ENCODE results near the gene CMTM4.
"Not testable (repeated sequence)": the region's sequence is repeated elsewhere in the genome, so short reads cannot be mapped to it uniquely, and the experiment has no call there.

Gene CMTM4

GRCh38 chr16:66703406-66704215, 7.1 kb upstream of the CMTM4 start:
- no peak for DNase-seq

GRCh38 chr16:66701516-66701915, 5.0 kb upstream of the CMTM4 start:
- DNase-seq, result no peak

DNA sequence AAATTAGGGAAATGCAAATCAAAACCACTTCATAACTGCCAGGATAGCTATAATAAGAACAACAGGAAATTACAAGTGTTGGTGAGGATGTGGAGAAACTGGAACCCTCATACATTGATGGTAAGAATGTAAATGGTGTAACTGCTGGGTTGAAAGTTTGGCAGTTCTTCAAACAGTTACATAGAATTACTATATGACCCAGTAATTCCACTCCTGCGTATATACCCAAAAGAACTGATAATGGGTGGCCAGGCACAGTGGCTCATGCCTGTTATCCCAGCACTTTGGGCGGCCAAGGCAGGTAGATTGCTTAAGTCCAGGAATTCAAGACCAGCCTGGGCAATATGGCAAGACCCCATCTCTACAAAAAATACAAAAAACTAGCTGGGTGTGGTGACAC, 4.5 kb upstream of the CMTM4 start:
- no peak for DNase-seq

GRCh38 chr16:66699898-66700297, 3.4 kb upstream of the CMTM4 start:
- no peak for DNase-seq

DNA sequence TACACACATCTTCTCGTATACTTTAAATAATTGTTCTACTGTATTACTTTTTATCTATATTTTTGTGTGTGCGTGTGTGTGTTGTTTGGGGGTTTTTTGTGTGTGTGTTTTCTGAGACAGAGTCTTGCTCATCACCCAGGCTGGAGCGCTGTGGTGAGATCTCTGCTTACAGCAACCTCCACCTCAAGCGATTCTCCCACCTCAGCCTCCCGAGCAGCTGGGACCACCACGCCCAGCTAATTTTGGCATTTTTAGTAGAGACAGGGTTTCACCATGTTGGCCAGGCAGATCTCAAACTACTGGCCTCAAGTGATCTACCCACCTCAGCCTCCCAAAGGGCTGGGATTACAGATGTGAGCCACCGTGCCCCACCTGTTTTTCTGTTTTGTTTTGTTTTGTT, 1.5 kb upstream of the CMTM4 start:
- no peak for DNase-seq

DNA sequence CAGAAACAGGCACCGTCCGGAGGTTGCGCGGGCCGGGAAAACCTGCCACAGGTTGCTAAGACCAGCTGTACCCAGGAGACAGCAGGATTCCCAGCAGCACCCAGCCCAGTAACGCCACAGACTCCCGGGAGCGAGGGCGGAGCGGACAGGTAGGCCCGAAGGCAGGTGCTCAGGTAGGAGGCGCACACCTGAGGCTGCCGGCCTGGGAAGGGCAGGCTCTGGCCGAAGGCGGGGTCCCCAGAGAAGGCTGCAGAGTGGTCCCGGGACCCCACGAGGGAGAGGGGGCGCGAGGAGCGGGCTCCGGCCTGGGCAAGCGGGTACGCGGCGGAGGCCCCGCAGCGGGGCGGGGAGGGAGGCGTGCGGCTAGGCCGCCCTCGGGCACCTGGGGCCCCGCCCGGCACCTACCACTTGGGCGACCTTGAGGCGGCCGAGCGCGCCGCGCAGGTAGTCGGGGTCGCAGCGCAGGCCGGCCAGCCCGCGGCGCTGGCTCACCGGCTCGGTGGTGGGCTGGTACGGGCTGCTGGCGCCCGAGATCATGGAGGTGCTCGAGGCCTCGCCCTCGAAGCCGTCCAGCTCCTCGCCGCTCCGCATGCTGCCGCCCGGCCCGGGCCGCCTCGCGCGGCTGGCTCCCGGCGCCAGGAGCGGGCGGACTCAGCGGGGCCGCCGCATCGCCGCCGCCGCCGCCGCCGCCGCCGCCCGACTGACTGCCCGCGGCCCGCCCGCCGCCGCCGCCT, 441 bp downstream of the CMTM4 start:
- DNase-seq, result no peak

DNA sequence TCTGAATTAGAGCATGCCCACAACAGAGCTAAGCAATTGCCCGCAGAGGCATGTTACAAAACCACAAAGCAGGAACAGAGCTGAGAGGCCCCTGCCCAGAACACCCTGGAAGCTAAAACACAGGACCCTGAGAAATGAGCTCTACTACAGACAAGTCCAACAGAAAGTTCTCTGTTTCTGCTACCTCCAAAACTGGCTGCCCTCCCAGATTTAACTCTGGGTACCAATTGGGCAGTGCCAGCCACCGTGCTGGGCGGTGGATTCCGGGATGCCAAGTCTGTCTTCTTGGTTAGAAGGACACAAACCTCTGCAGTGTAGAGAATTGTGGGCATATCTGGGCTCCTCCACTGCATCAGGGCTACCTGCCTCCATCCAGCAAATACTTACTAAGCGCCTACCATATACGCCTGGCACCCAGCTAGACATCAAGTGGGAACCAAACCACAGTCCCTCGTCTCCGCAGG, 1.0 kb downstream of the CMTM4 start:
- no peak for DNase-seq

- no peak for DNase-seq
Observed at GRCh38 chr16:66693149-66693548, 3.4 kb downstream of the CMTM4 start.

DNA sequence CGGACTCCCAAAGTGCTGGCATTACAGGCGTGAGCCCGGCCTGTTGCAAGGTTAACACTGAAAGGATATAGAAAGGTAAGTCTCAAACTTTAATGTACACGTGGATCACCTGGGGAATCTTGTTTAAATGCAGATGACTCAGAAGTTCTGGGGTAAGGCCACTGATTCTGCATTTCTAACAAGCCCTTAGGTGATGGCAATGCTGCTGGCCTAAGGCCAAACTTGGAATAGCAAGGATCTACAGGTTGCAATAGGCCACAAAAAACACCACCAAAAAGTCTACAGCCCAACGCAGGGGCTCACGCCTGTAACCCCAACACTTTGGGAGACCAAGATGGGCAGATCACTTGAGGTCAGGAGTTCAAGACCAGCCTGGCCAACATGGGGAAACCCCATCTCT, 4.2 kb downstream of the CMTM4 start:
- no peak for DNase-seq

DNA sequence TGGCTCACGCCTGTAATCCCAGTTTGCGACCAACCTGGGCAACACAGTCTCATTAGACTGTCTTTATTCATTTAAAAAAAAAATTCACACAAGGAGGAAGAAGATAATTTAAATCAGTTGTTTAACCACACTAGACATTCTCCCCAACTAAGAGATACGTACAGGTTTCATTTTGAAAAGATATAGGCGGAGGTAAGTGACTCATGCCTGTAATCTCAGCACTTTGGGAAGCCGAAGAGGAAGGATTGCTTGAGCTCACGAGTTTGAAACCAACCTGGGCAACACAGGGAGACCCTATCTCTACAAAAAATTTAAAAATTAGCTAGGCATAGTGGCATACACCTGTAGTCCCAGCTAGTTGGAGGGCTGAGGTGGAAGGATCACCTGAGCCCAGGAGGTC, 5.3 kb downstream of the CMTM4 start:
- DNase-seq, result no peak

DNA sequence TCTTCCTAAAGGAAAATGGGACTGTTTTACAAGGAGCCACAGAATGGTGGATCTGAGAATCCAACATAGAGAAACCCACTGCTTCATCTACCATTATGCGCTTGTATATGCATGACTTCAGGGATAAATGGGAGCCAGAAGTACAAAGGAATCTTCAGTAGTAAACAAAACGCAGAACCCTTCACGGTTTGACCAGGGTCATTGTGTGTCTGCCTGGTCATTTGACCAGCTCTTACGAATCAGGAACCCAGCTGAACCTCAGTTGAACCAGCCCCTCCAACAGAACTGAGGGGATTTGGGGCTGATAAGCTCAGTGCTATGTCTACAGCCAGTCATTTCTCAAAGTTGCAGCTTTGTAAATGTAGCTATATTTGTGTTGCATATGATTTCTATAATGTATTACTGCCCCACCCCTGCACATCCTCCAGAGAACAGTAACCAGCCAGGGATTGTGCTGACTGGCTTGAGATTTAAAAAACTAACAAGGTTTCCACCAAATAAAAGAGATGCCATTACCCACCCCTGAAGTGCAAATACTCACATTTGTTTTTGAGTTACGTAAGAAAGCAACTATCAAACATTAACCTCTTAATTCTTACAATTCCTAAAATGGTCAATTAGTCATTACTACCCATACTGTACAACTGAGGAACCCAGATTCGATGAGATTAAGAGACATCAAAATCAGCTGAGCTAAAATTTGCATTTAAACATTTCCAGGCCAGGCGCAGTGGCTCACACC, 6.3 kb downstream of the CMTM4 start:
- no peak for DNase-seq

DNA sequence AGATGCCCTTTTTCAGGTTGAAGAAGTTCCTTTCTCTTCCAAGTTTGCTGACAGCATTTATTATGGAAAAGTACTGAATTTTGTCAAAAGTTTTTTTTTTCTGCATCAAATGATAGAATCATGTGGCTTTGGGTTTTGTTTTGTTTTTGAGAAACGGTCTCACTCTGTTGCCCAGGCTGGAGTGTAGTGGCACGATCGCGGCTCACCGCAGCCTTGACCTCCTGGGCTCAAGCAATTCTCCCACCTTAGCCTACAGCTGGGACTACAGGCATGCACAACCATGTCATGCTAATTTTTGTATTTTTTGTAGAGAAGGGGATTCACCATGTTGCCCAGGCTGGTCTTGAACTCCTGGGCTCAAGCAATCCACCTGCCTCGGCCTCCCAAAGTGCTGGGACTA, 7.3 kb downstream of the CMTM4 start:
- DNase-seq, result no peak

DNA sequence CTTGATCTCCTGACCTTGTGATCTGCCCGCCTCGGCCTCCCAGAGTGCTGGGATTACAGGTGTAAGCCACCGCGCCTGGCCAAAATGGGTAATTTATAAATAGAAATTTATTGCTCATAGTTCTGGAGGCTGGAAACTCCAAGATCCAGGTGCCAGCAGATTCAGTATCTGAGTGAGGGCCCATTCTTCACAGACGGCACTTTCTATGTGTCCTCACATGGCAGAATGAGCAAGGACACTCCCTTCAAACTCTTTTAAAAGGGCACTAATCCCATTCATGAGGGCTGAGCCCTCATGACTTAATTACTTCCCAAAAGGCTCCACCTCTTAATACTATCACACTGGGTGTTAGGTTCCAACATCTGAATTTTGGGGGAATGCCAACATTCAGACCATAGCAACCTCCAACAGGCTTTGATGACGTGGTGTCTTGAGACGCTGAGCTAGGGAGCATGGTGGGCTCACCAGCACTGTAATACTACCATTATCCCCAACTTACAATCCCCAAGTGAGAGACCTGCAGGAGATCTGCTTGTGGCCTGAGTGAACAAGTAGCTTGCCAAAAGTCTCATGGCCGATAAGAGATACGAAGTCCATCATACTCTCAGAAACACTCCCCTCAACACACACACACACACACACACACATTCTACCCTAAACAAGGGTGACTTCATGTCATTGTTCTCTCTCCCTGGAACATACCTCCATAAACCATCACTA, 8.5 kb downstream of the CMTM4 start:
- no peak for DNase-seq

DNA sequence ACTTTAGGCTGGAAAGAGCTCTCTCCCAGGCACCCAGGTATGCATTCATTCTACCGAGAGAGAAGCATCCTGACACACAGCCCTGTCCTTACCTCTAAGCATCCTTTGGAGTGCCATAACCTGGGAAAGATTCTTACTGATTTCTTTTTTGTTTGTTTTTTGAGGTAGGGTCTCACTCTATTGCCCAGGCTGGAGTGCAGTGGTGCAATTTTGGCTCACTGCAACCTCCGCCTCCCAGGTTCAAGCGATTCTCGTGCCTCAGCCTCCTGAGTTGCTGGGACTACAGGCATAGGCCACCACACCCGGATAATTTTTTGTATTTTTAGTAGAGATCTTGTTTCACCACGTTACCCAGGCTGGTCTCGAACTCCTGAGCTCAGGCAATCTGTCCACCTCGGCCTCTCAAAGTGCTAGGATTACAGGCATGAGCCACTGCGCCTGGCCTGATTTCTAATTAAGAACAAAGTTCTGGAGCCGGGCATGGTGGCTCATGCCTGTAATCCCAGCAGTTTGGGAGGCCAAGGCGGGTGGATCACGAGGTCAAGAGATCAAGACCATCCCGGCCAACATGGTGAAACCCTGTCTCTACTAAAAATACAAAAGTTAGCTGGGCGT, 10.9 kb downstream of the CMTM4 start:
- not testable (repeated sequence) for DNase-seq

DNA sequence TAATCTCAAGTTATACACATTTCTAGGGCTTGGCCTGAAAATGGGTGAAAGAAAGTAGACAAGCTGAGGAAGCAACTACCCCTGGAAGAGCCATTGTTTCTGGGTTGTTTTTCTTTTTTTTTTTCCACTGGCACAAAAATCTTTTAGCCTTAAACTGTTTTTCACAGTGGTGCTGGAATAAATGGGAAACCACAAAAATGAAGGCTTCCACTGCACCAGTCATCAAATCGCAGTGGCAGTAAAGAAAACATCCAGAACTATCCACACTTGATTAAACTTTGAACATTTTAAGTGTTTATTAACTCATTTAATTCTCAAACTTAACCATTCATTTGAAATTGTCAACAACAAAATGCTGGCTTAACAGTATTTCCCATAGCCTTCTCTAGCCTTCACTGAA, 14.3 kb downstream of the CMTM4 start:
- DNase-seq, result no peak

- no peak for DNase-seq
Observed at GRCh38 chr16:66681676-66682075, 14.9 kb downstream of the CMTM4 start.

- DNase-seq, result no peak
Observed at GRCh38 chr16:66678337-66678736, 18.2 kb downstream of the CMTM4 start.

DNA sequence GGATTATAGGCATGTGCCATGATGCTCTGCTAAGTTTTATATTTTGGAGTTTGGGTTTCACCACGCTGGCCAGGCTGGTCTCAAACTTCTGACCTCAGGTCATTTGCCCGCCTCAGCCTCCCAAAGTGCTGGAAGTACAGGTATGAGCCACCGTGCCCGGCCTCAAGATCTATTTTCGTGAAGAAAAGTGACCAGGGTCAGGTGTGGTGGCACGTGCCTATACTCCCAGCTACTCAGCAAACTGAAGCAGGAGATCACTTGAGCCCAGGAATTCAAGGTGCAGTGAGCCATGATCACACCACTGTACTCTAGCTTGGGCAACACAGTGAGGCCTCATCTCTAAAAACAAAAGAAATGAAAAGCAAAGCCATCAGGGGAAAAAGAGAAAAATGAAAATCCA, 18.7 kb downstream of the CMTM4 start:
- no peak for DNase-seq

- DNase-seq, result no peak
Observed at GRCh38 chr16:66677179-66677578, 19.4 kb downstream of the CMTM4 start.

GRCh38 chr16:66676599-66676998, 19.9 kb downstream of the CMTM4 start:
- no peak for DNase-seq

DNA sequence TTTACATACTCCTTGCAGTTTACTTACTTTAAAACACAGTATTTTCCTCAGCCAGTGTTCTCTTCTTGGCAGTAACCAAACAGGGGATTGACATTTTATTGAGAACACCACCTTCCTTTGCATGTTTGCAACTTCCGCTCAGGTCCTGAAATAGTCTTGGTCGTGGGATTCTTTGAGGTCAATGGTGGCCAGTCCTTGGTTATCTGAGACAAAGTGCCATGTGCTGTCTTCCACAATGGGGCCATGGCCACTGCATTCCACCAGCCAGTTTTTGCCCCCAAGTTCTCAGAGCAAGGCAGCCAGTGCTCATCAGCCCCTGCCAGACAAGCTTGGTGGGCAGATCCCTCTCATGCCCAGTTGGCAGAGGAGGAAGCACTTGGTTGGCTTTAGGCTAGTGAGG, 22.9 kb downstream of the CMTM4 start:
- DNase-seq, result no peak

GRCh38 chr16:66670691-66671388, 25.7 kb downstream of the CMTM4 start:
- no peak for DNase-seq
